ENCODE results near the gene COL23A1.

COL23A1 gene

GRCh38 chr5:178432421-178433272 is 157.5 kb downstream of the COL23A1 start:
- DNase-seq: no peak

DNA sequence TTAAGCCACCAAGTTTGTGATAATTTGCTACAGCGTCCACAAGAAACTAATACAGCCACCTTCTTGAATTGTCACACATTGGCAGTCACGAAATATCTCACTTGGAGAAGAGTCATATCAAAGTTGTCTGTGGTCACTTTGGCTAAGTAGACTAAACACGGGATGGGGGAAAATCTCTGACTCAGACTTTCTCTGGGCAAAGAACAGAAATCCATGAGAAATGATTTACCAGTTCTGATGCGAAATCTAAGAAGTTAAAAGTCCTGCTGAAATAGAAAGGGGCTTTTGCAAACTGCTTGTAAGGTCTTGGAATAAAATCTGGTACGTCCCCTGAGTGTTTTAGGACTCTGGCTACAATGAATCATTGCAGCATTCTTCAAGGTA is 158.4 kb downstream of the COL23A1 start:
- DNase-seq: no peak

GRCh38 chr5:178431063-178431781 is 159.0 kb downstream of the COL23A1 start:
- DNase-seq: no peak

GRCh38 chr5:178430186-178431062 is 159.8 kb downstream of the COL23A1 start:
- no peak for DNase-seq

- DNase-seq: no peak
These were observed 160.6 kb downstream of the COL23A1 start for GRCh38 chr5:178429491-178430185.

DNA sequence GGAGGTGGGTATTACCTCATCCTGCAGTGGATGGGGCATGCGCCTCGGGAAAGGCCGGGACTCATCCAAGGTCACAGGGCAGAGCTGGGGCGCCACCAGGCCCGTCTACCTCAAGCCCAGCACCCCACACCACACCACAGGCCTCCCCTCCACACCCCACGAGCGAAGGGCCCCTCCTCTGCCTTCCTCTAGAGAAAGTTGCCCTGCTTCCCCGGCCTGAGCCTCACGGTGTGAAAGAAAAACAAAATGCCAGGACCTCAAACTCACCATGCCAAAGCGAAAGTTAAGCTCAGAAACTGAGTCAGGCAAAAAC is 161.1 kb downstream of the COL23A1 start:
- no peak for DNase-seq

DNA sequence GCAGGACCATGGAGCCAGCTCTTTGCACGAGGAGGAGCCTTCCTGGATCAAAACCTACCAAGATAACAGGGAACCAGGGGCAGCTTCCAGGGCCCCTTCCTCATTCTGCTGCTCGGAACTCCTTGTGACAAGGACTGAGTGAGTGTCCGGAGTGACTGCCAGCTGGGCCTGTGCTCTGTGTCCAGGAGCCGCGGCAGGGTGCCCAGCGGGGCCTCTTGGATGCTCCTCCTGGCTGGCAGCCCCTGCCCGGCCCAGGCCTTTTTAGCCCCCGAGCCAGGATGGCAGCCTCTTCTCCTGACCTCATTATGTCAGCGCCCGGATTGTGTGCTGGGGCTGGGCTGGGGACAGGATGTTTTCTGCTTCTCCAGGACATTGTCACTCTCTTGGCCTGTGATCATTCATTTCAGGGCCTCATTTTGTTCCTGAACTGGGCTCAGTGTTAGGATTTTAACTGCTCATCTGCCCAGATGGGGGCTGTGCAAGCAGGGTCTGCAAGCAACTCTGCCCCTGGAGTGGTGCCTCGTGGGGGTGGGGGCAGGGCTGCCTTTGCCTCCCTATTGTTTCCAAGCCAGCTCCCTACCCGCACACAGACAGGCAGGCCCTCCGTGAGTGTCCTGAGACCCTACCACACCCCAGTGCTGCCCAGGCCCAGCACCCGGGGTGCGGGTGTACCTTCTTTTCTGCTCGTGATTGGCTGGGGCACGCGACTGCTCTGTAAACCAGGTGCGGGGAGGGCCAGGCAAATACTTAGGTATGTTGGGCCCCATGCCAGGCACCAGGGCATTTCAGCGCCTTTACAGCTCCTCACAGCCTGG is 161.6 kb downstream of the COL23A1 start:
- DNase-seq: no peak

- DNase-seq: no peak
These were observed 162.5 kb downstream of the COL23A1 start for GRCh38 chr5:178427576-178428197.

GRCh38 chr5:178426326-178427130 is 163.7 kb downstream of the COL23A1 start:
- no peak for DNase-seq

DNA sequence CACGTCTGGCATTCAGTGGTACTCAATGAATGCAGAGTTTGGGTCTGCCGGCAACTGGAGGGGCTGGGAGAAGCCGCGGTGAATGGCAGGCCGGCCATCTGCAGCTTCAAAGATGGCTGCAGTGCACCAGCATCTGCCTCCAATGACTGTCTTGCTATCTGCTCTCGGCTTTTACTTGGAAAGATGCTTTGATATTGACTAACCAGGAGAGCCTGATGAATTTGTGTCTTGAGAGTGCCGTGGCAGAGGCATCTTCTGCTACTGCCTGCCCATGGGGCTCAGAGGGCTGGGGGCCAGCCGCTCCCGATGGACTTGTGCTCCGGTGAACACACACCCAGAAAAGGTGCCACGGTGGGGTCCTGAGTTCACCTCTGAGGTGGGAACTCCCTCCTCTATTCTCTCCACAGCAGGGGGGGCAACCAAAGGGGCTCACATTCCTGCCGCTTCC is 164.5 kb downstream of the COL23A1 start:
- no peak for DNase-seq

- DNase-seq: no peak
These were observed 165.4 kb downstream of the COL23A1 start for GRCh38 chr5:178424810-178425177.

- DNase-seq: no peak
These were observed 166.0 kb downstream of the COL23A1 start for GRCh38 chr5:178423901-178424809.

- no peak for DNase-seq
These were observed 166.8 kb downstream of the COL23A1 start for GRCh38 chr5:178423431-178423830.

DNA sequence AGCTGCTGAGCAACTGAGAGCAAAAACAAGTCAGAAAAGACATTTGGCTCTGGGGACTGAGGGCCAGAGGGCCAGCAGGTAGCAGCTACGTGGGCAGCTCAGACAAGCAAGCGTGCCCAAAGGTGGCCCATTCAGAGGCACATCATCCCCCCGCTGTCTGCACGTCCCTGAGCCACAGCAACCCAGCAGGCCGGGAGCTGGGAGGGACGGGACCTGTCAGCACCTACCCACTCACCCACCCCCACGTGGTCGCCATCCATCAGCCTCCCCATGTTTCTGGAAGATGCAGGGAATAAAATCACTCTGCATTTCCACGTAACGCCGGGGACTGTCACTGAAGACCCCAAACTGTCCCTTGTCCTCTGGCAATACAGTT is 167.8 kb downstream of the COL23A1 start:
- DNase-seq: no peak

GRCh38 chr5:178421699-178422399 is 168.3 kb downstream of the COL23A1 start:
- DNase-seq: no peak

- no peak for DNase-seq
These were observed 169.1 kb downstream of the COL23A1 start for GRCh38 chr5:178421128-178421527.

DNA sequence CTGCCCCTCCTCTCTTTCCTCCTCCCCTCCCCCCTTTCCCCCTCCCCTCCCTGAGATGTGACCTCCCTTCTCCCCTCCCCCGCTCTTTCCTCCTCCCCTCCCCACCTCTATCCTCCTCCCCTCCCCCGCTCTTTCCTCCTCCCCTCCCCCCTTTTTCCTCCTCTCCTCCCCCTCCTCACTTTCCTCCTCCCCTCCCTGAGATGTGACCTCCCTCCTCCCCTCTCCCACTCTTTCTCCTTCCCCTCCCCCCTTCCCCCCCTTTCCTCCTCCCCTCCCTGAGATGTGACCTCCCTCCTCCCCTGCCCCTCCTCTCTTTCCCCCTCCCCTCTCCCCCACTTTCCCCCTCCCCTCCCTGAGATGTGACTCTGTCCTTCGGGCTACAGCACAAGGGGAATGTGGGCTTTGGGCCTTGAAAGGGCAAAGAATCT is 169.8 kb downstream of the COL23A1 start:
- DNase-seq: no peak

DNA sequence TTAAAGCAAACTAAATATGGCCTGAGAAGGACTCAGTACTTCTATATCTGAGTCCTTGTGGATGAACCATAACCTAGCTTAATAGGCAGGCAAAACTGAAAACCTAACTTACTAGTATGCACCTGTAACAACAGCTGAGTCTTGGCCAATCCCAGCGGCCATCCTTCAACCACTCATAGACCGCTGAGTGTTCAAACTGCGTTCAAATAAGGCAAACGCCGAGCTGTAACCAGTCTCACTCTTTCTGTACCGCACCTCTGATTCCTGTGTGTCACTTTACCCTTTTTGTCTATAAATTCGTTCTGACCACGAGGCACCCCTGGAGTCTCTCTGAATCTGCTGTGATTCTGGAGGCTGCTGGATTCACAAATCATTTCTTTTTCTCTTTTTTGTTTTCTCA is 170.5 kb downstream of the COL23A1 start:
- DNase-seq: no peak

GRCh38 chr5:178419196-178419595 is 171.0 kb downstream of the COL23A1 start:
- no peak for DNase-seq
